ENCODE results near the gene RIPK3.
"Not testable (repeated sequence)": the region's sequence is repeated elsewhere in the genome, so short reads cannot be mapped to it uniquely, and the experiment has no call there.

Gene RIPK3

GRCh38 chr14:24343795-24344660 is 4.2 kb upstream of the RIPK3 start:
- DNase-seq, result no peak

- DNase-seq, result no peak
Measured at GRCh38 chr14:24342889-24343288, 3.1 kb upstream of the RIPK3 start.

- DNase-seq, result no peak
Measured at GRCh38 chr14:24340606-24341005, 815 bp upstream of the RIPK3 start.

GRCh38 chr14:24338843-24339242 is 948 bp downstream of the RIPK3 start:
- no peak for DNase-seq

GRCh38 chr14:24337824-24338175 is 2.0 kb downstream of the RIPK3 start:
- DNase-seq, result no peak

- DNase-seq, result no peak
Measured at GRCh38 chr14:24337144-24337823, 2.5 kb downstream of the RIPK3 start.

GRCh38 chr14:24335461-24336171 is 4.2 kb downstream of the RIPK3 start:
- DNase-seq, result no peak

GRCh38 chr14:24334431-24335291 is 5.1 kb downstream of the RIPK3 start, which contains the start of gene ADCY4:
ADCY4 (minus strand) TSS chr14:24335071; CDS start chr14:24334652, 419 bp downstream.
- DNase-seq, result no peak

- DNase-seq, result peak; percentile 85
Measured at GRCh38 chr14:24332268-24332993, 7.4 kb downstream of the RIPK3 start.

GRCh38 chr14:24331731-24332267 is 8.0 kb downstream of the RIPK3 start:
- no peak for DNase-seq

GRCh38 chr14:24330973-24331674 is 8.7 kb downstream of the RIPK3 start:
- DNase-seq, result no peak

GRCh38 chr14:24329736-24330135 is 10.1 kb downstream of the RIPK3 start:
- DNase-seq, result peak in 1 of 2 experiments; percentile 27

GRCh38 chr14:24329073-24329663 is 10.6 kb downstream of the RIPK3 start:
- DNase-seq, result no peak

- not testable (repeated sequence) for DNase-seq
Measured at GRCh38 chr14:24327914-24328313, 11.9 kb downstream of the RIPK3 start.

GRCh38 chr14:24327303-24327702 is 12.5 kb downstream of the RIPK3 start:
- DNase-seq, result no peak

- no peak for DNase-seq
Measured at GRCh38 chr14:24325963-24326362, 13.8 kb downstream of the RIPK3 start.

- DNase-seq, result no peak
Measured at GRCh38 chr14:24325041-24325530, 14.7 kb downstream of the RIPK3 start.

GRCh38 chr14:24324024-24324423 is 15.8 kb downstream of the RIPK3 start:
- DNase-seq, result no peak

- no peak for DNase-seq
Measured at GRCh38 chr14:24323341-24323740, 16.4 kb downstream of the RIPK3 start.

- DNase-seq, result no peak
Measured at GRCh38 chr14:24322672-24323071, 17.1 kb downstream of the RIPK3 start.

All from activated CD4-positive, alpha-beta T cell treated with anti-CD3 and anti-CD28 coated beads, Interleukin-2, amount 50 U/mL, for 4 hours (primary cell).